K562 (cell line): ENCODE results near the gene STEAP3.

Experiments
- CCAR2 ChIP-seq: fragments of 200-400 bp; formaldehyde crosslinking; IDR thresholded peaks from 2 replicates; pipeline ENCODE4 v1.6.1; 2017; ENCODE audit warnings: mild to moderate bottlenecking, low read depth, low read length
- NCOA1 ChIP-seq: fragments of 450-650 bp; IDR thresholded peaks from 2 replicates; pipeline ENCODE4 v1.6.1; 2016; ENCODE audit warnings: low read depth
- RERE ChIP-seq: sonication (generic); formaldehyde crosslinking; IDR thresholded peaks from 2 replicates; pipeline ENCODE4 v1.8.0; 2023; ENCODE audit warnings: missing genetic modification reagents, mild to moderate bottlenecking, borderline replicate concordance

- TF ChIP-seq CCAR2 (no peak), NCOA1 (no peak), RERE (CRISPR knock-in tag) (no peak)
Observed at GRCh38 chr2:119263656-119264055, 40.0 kb downstream of the STEAP3 start.
